NCI-H748 (cell line): ENCODE measurements around the gene BCL2.
"Not testable (repeated sequence)": the region's sequence is repeated elsewhere in the genome, so short reads cannot be mapped to it uniquely, and the experiment has no call there.

Experiments
- DNase-seq: peaks from one replicate; lab custom pipeline; 2025; ENCODE audit not compliant: unreplicated experiment; lab: John Stamatoyannopoulos, UW

The BCL2 gene

GRCh38 chr18:63236921-63237846 lies 82.4 kb downstream of the BCL2 start:
- no peak for DNase-seq

GRCh38 chr18:63236406-63236805 lies 83.2 kb downstream of the BCL2 start:
- DNase-seq: no peak

GRCh38 chr18:63235920-63236319 lies 83.6 kb downstream of the BCL2 start:
- not testable (repeated sequence) for DNase-seq

GRCh38 chr18:63234841-63235240 lies 84.7 kb downstream of the BCL2 start:
- DNase-seq: no peak

GRCh38 chr18:63234432-63234831 lies 85.1 kb downstream of the BCL2 start:
- DNase-seq: no peak

- DNase-seq: no peak
These were observed 86.2 kb downstream of the BCL2 start for GRCh38 chr18:63233334-63233733.

- no peak for DNase-seq
These were observed 86.7 kb downstream of the BCL2 start for GRCh38 chr18:63232826-63233225.

- no peak for DNase-seq
These were observed 89.6 kb downstream of the BCL2 start for GRCh38 chr18:63229971-63230370.

GRCh38 chr18:63225434-63225833 lies 94.1 kb downstream of the BCL2 start:
- no peak for DNase-seq

GRCh38 chr18:63224630-63225029 lies 94.9 kb downstream of the BCL2 start:
- DNase-seq: no peak

- no peak for DNase-seq
These were observed 95.7 kb downstream of the BCL2 start for GRCh38 chr18:63223837-63224236.

- DNase-seq: no peak
These were observed 98.7 kb downstream of the BCL2 start for GRCh38 chr18:63220903-63221302.

GRCh38 chr18:63218472-63218871 lies 101.1 kb downstream of the BCL2 start:
- no peak for DNase-seq

GRCh38 chr18:63216516-63217311 lies 102.9 kb downstream of the BCL2 start:
- no peak for DNase-seq

GRCh38 chr18:63213936-63214671 lies 105.5 kb downstream of the BCL2 start:
- DNase-seq: no peak

GRCh38 chr18:63213331-63213900 lies 106.2 kb downstream of the BCL2 start:
- no peak for DNase-seq

GRCh38 chr18:63210521-63210920 lies 109.0 kb downstream of the BCL2 start:
- DNase-seq: no peak

- DNase-seq: peak; percentile 76
These were observed 110.9 kb downstream of the BCL2 start for GRCh38 chr18:63208676-63209075.

GRCh38 chr18:63207835-63208234 lies 111.7 kb downstream of the BCL2 start:
- DNase-seq: peak; percentile 92

- DNase-seq: peak; percentile 97
These were observed 112.3 kb downstream of the BCL2 start for GRCh38 chr18:63207143-63207790.
